Neuronal stem cell (in vitro differentiated cells): ENCODE data around the gene GAMT.

Source experiments
- DNase-seq: peaks from one replicate; pipeline ENCODE4 v3.0.0-alpha.2; 2013; ENCODE audit warnings: low spot score
- H2AFZ ChIP-seq: one replicate; pipeline ENCODE4 v1.6.1; 2013; ENCODE audit warnings: mild to moderate bottlenecking, low read length, inconsistent platforms
- H2AK5ac ChIP-seq: 2 replicates; pipeline ENCODE4 v1.6.1; 2013; ENCODE audit warnings: low read depth, mild to moderate bottlenecking, inconsistent platforms, low read length, moderate library complexity, mixed read lengths
- H2BK120ac ChIP-seq: 2 replicates; pipeline ENCODE4 v1.6.1; 2013; ENCODE audit warnings: low read depth, mild to moderate bottlenecking, inconsistent platforms, low read length, moderate library complexity, mixed read lengths
- H2BK12ac ChIP-seq: one replicate; pipeline ENCODE4 v1.6.1; 2013; ENCODE audit warnings: low read length, inconsistent platforms
- H2BK15ac ChIP-seq: 2 replicates; pipeline ENCODE4 v1.6.1; 2013; ENCODE audit warnings: mild to moderate bottlenecking, low read length, inconsistent platforms, mixed read lengths
- H2BK5ac ChIP-seq: one replicate; pipeline ENCODE4 v1.6.1; 2013; ENCODE audit warnings: inconsistent platforms, mild to moderate bottlenecking, low read length, moderate library complexity
- H3K14ac ChIP-seq: one replicate; pipeline ENCODE4 v1.6.1; 2013; ENCODE audit warnings: low read length, inconsistent platforms
- H3K18ac ChIP-seq: 2 replicates; pipeline ENCODE4 v1.6.1; 2013; ENCODE audit warnings: low read length, inconsistent platforms
- H3K23ac ChIP-seq: 2 replicates; pipeline ENCODE4 v1.6.1; 2013; ENCODE audit warnings: low read depth, mild to moderate bottlenecking, mixed read lengths, low read length, inconsistent platforms; ENCODE audit not compliant: poor library complexity
- H3K27ac ChIP-seq: replicated peaks from 3 replicates; pipeline ENCODE4 v1.5.1; 2013; ENCODE audit warnings: low read length, inconsistent platforms
- H3K27me3 ChIP-seq, 3 experiments: 2 replicates each; pipeline ENCODE4 v1.6.1; 2013; ENCODE audit warnings: low read length in 3 of 3, mild to moderate bottlenecking in 2 of 3, inconsistent platforms in 1 of 3, low read depth in 1 of 3, mixed read lengths in 1 of 3, moderate library complexity in 1 of 3; ENCODE audit not compliant: control insufficient read depth in 3 of 3, insufficient read depth in 3 of 3
- H3K36me3 ChIP-seq, 2 donors: replicated peaks in 1 of 2; 2 replicates each; pipeline ENCODE4 v1.6.1; 2013; ENCODE audit warnings: low read length in 2 of 2; ENCODE audit not compliant: control insufficient read depth in 2 of 2, insufficient read depth in 2 of 2
- H3K4ac ChIP-seq: 2 replicates; pipeline ENCODE4 v1.6.1; 2013; ENCODE audit warnings: inconsistent platforms, mild to moderate bottlenecking, low read length, moderate library complexity
- H3K4me1 ChIP-seq, 2 donors: 1 replicate in 1 of 2; 2 replicates in 1 of 2; pipeline ENCODE4 v1.6.1; 2013; ENCODE audit warnings: low read length in 2 of 2, low read depth in 1 of 2; ENCODE audit not compliant: control insufficient read depth in 2 of 2, insufficient read depth in 1 of 2
- H3K4me2 ChIP-seq: one replicate; pipeline ENCODE4 v1.6.1; 2013; ENCODE audit warnings: mild to moderate bottlenecking, low read length, inconsistent platforms; ENCODE audit not compliant: insufficient read depth, poor library complexity, severe bottlenecking
- H3K4me3 ChIP-seq, 2 donors: 2 replicates each; pipeline ENCODE4 v1.5.1; 2013; ENCODE audit warnings: low read length in 2 of 2, mild to moderate bottlenecking in 2 of 2, inconsistent platforms in 1 of 2, moderate library complexity in 1 of 2
- H3K79me1 ChIP-seq: one replicate; pipeline ENCODE4 v1.6.1; 2013; ENCODE audit warnings: low read depth, mild to moderate bottlenecking, inconsistent platforms, low read length, moderate library complexity
- H3K9ac ChIP-seq: one replicate; pipeline ENCODE4 v1.6.1; 2013; ENCODE audit warnings: mild to moderate bottlenecking, low read depth, low read length, inconsistent platforms; ENCODE audit not compliant: poor library complexity
- H3K9me3 ChIP-seq, 2 donors: replicated peaks in 1 of 2; 2 replicates each; pipeline versions ENCODE3 to v1.6.1; 2013; ENCODE audit warnings: low read length in 2 of 2, mild to moderate bottlenecking in 2 of 2, inconsistent platforms in 1 of 2, low read depth in 1 of 2, mixed read lengths in 1 of 2, moderate library complexity in 1 of 2; ENCODE audit not compliant: control insufficient read depth in 2 of 2, insufficient read depth in 1 of 2
- H4K8ac ChIP-seq: one replicate; pipeline ENCODE4 v1.6.1; 2013; ENCODE audit warnings: low read depth, mild to moderate bottlenecking, inconsistent platforms, low read length, moderate library complexity
- H4K91ac ChIP-seq: one replicate; pipeline ENCODE4 v1.6.1; 2013; ENCODE audit warnings: low read length, low read depth, mild to moderate bottlenecking, inconsistent platforms; ENCODE audit not compliant: poor library complexity
- WGBS, 2 donors: extraction: QIAGEN DNeasy Blood & Tissue Kit; methylation state at CpG; one replicate each; pipeline ENCODE4 v1.1.7; 2013; ENCODE audit warnings: missing lambda C conversion rate in 2 of 2, mixed read lengths in 1 of 2; ENCODE audit not compliant: insufficient read length in 2 of 2, insufficient replicate concordance in 1 of 2; ENCODE audit errors: extremely low coverage in 2 of 2; 5-methylcytosine and 5-hydroxymethylcytosine counted together

Gene GAMT

DNA sequence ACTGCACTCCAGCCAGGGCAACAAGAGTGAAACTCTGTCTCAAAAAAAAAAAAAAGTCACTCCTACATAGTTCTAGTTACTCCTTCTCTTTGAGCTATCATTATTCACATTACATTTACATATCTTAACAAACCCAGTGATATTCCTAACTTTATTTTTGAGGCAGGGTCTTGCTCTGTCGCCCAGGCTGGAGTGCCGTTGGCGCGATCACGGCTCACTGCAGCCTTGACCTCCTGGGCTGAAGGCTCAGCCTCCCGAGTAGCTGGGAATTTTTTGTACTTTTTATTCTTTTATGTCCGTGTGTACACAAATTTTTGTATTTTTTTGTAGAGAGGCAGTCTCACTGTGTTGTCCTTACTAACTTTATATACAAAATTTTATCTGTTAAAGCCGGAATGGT, 36.3 kb upstream of the GAMT start:
- no CpG with 5 or more reads among the region's 8 CpGs for WGBS, 2 donors
- no peak overlapping the region for H3K4ac ChIP-seq
- no peak overlapping the region for H4K8ac ChIP-seq
- peaks cover 50 to 68% of the 10 kb centered on the region in 2 donors for H3K36me3 ChIP-seq
- no peak overlapping the region for H4K91ac ChIP-seq
- H2BK5ac ChIP-seq = no peak overlapping the region
- H3K27ac ChIP-seq = no peak overlapping the region
- H3K9me3 ChIP-seq = peaks cover 0 to 2% of the 10 kb centered on the region in 2 donors
- H3K4me1 ChIP-seq = peaks cover 4% of the 10 kb centered on the region in 2 donors
- no peak overlapping the region for H3K4me3 ChIP-seq
- no peak overlapping the region for H3K23ac ChIP-seq
- H3K79me1 ChIP-seq = peaks cover 25% of the 10 kb centered on the region
- no peak overlapping the region for H2BK12ac ChIP-seq
- H3K4me2 ChIP-seq = no peak overlapping the region
- H3K9ac ChIP-seq = no peak overlapping the region
- no peak for DNase-seq
- no peak overlapping the region for H3K18ac ChIP-seq
- peak overlapping the region; percentile 67 for H2AFZ ChIP-seq
- no peak overlapping the region for H3K14ac ChIP-seq
- H3K27me3 ChIP-seq = no peaks in the 10 kb centered on the region
- no peak overlapping the region for H2BK120ac ChIP-seq
- H2AK5ac ChIP-seq = no peak overlapping the region
- H2BK15ac ChIP-seq = no peak overlapping the region

GRCh38 chr19:1435378-1435989, 34.1 kb upstream of the GAMT start:
- no peaks in the 10 kb centered on the region for H3K27me3 ChIP-seq
- no peak for DNase-seq
- no peak overlapping the region for H2BK5ac ChIP-seq
- peaks cover 42 to 61% of the 10 kb centered on the region in 2 donors for H3K36me3 ChIP-seq
- no peak overlapping the region for H4K8ac ChIP-seq
- no peak overlapping the region for H3K4me3 ChIP-seq
- H4K91ac ChIP-seq = no peak overlapping the region
- H3K14ac ChIP-seq = no peak overlapping the region
- WGBS, 2 donors = no CpG with 5 or more reads among the region's 21 CpGs
- no peak overlapping the region for H3K4ac ChIP-seq
- H3K9ac ChIP-seq = peak overlapping the region; percentile 66
- H2AK5ac ChIP-seq = no peak overlapping the region
- H2AFZ ChIP-seq = no peak overlapping the region
- no peak overlapping the region for H3K27ac ChIP-seq
- no peaks in the 10 kb centered on the region for H3K9me3 ChIP-seq
- H3K23ac ChIP-seq = no peak overlapping the region
- H2BK12ac ChIP-seq = no peak overlapping the region
- peaks cover 25% of the 10 kb centered on the region for H3K79me1 ChIP-seq
- no peak overlapping the region for H3K4me2 ChIP-seq
- peaks cover 4% of the 10 kb centered on the region in 2 donors for H3K4me1 ChIP-seq
- no peak overlapping the region for H2BK15ac ChIP-seq
- no peak overlapping the region for H2BK120ac ChIP-seq
- H3K18ac ChIP-seq = no peak overlapping the region

- Histone ChIP-seq H2BK15ac (no peak overlapping the region), H3K27ac (no peak overlapping the region), H2AK5ac (no peak overlapping the region), H3K23ac (no peak overlapping the region), H4K8ac (no peak overlapping the region), H3K14ac (no peak overlapping the region), H3K4me1 (peaks cover 2 to 3% of the 10 kb centered on the region in 2 donors), H2BK120ac (no peak overlapping the region), H3K18ac (no peak overlapping the region), H3K4me2 (no peak overlapping the region), H3K9me3 (no peaks in the 10 kb centered on the region), H3K9ac (no peak overlapping the region), H2BK12ac (no peak overlapping the region), H3K27me3 (no peaks in the 10 kb centered on the region), H3K4me3 (no peak overlapping the region), H3K4ac (no peak overlapping the region), H3K36me3 (peaks cover 41 to 60% of the 10 kb centered on the region in 2 donors), H3K79me1 (peaks cover 17% of the 10 kb centered on the region), H2BK5ac (no peak overlapping the region), H4K91ac (no peak overlapping the region), H2AFZ (no peak overlapping the region)
- no peak for DNase-seq
- no CpG with 5 or more reads among the region's 39 CpGs for WGBS, 2 donors
Observed at GRCh38 chr19:1434577-1435060, 33.3 kb upstream of the GAMT start.

DNA sequence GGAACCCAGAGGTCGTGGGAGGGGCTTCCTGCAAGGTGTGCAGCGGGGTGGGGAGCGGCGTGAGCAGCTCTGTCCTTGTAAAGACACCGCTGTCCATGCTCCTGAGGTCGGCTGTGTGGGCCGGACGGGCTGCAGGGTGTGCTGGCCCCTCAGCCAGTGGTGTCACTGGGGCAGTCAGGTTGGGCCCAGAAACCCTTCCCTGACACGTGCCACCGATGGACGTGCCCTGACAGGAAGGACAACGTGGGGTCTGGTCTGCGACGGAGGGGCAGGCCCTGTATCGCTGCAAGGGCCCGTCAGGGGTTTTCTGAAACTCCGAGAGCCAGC, 32.7 kb upstream of the GAMT start:
- no peak overlapping the region for H2AK5ac ChIP-seq
- H4K8ac ChIP-seq = no peak overlapping the region
- H2AFZ ChIP-seq = no peak overlapping the region
- H3K9ac ChIP-seq = no peak overlapping the region
- peak overlapping the region; percentile 65 for H3K23ac ChIP-seq
- H4K91ac ChIP-seq = no peak overlapping the region
- no peak overlapping the region for H3K4ac ChIP-seq
- no peak for DNase-seq
- H2BK5ac ChIP-seq = no peak overlapping the region
- peak overlapping the region in 1 of 2 donors; percentile 32 for H3K4me3 ChIP-seq
- no peaks in the 10 kb centered on the region for H3K9me3 ChIP-seq
- H3K14ac ChIP-seq = no peak overlapping the region
- no peaks in the 10 kb centered on the region for H3K4me1 ChIP-seq
- H3K36me3 ChIP-seq = peaks cover 45 to 61% of the 10 kb centered on the region in 2 donors
- no peak overlapping the region for H3K27ac ChIP-seq
- WGBS, 2 donors = no CpG with 5 or more reads among the region's 17 CpGs
- no peak overlapping the region for H2BK15ac ChIP-seq
- H3K27me3 ChIP-seq = no peaks in the 10 kb centered on the region
- peaks cover 18% of the 10 kb centered on the region for H3K79me1 ChIP-seq
- no peak overlapping the region for H2BK12ac ChIP-seq
- no peak overlapping the region for H3K18ac ChIP-seq
- no peak overlapping the region for H3K4me2 ChIP-seq
- no peak overlapping the region for H2BK120ac ChIP-seq
